Measurements from ENCODE around the gene ATP1A4. TPM values are rescaled to one million over a fixed set of nuclear protein-coding genes. Genes with fewer than 3 reads are reported as not detected.
"Not testable (repeated sequence)": the region's sequence is repeated elsewhere in the genome, so short reads cannot be mapped to it uniquely, and the experiment has no call there.

Gene ATP1A4
- polyA plus RNA-seq, 3 donors, result 1.00 to 16.0 TPM; not detected in 1

- Mint-ChIP-seq H3K36me3 (no peaks in the 10 kb centered on the region), H3K27ac (no peak overlapping the region), H3K9me3 (peaks cover 0 to 2% (median 0%) of the 10 kb centered on the region in 7 donors), H3K27me3 (ENCODE audit: low read depth in 3 of 3) (peaks cover 3 to 7% (median 4%) of the 10 kb centered on the region in 3 donors), H3K4me3 (no peak overlapping the region), H3K4me1 (no peaks in the 10 kb centered on the region)
- Histone ChIP-seq H3K4me1 (ENCODE audit: control insufficient read depth in 1 of 2, insufficient read depth in 2 of 2, low read length in 2 of 2) (no peaks in the 10 kb centered on the region), H3K9me3 (replicated peaks in 1 of 2; ENCODE audit: control insufficient read depth in 1 of 2, insufficient read depth in 1 of 2, low read length in 2 of 2) (no peaks in the 10 kb centered on the region), H3K79me2 (ENCODE audit: insufficient read depth, low read length) (no peaks in the 10 kb centered on the region), H3K36me3 (replicated peaks in 1 of 2; ENCODE audit: control insufficient read depth in 1 of 2, insufficient read depth in 2 of 2, low read length in 2 of 2) (no peaks in the 10 kb centered on the region), H3K4me2 (replicated peaks; ENCODE audit: extremely low read depth, low read length, poor library complexity, severe bottlenecking) (no peak overlapping the region), H4K20me1 (ENCODE audit: insufficient read depth, low read length) (no peaks in the 10 kb centered on the region), H3K9ac (ENCODE audit: insufficient read depth, low read length, poor library complexity, severe bottlenecking) (no peak overlapping the region), H3K4me3 (replicated peaks in 1 of 3; ENCODE audit: low read depth in 2 of 3, low read length in 3 of 3) (no peak overlapping the region), H3K27me3 (ENCODE audit: control insufficient read depth in 2 of 2, insufficient read depth in 2 of 2, low read length in 2 of 2) (no peaks in the 10 kb centered on the region), H2AFZ (ENCODE audit: insufficient read depth, low read depth, low read length, poor library complexity, severe bottlenecking) (no peak overlapping the region), H3K27ac (ENCODE audit: low read depth in 1 of 2, low read length in 2 of 2) (no peak overlapping the region)
- TF ChIP-seq CTCF (IDR thresholded peaks at IDR 0.05), result no peak
- no CpG with 5 or more reads among the region's 8 CpGs for WGBS (ENCODE audit: insufficient coverage)
- intact Hi-C loops (cut with micrococcal nuclease), result no loop called here
- DNase-seq, result no peak
Measured at GRCh38 chr1:160124705-160125478, 26.5 kb upstream of the ATP1A4 start.

- Histone ChIP-seq H2AFZ (ENCODE audit: insufficient read depth, low read depth, low read length, poor library complexity, severe bottlenecking) (no peak overlapping the region), H3K27ac (ENCODE audit: low read depth in 1 of 2, low read length in 2 of 2) (no peak overlapping the region), H3K4me3 (replicated peaks in 1 of 3; ENCODE audit: low read depth in 2 of 3, low read length in 3 of 3) (no peak overlapping the region), H4K20me1 (ENCODE audit: insufficient read depth, low read length) (no peaks in the 10 kb centered on the region), H3K9ac (ENCODE audit: insufficient read depth, low read length, poor library complexity, severe bottlenecking) (no peak overlapping the region), H3K4me2 (replicated peaks; ENCODE audit: extremely low read depth, low read length, poor library complexity, severe bottlenecking) (no peak overlapping the region), H3K27me3 (ENCODE audit: control insufficient read depth in 2 of 2, insufficient read depth in 2 of 2, low read length in 2 of 2) (no peaks in the 10 kb centered on the region), H3K36me3 (replicated peaks in 1 of 2; ENCODE audit: control insufficient read depth in 1 of 2, insufficient read depth in 2 of 2, low read length in 2 of 2) (no peaks in the 10 kb centered on the region), H3K79me2 (ENCODE audit: insufficient read depth, low read length) (no peaks in the 10 kb centered on the region), H3K4me1 (ENCODE audit: control insufficient read depth in 1 of 2, insufficient read depth in 2 of 2, low read length in 2 of 2) (no peaks in the 10 kb centered on the region), H3K9me3 (replicated peaks in 1 of 2; ENCODE audit: control insufficient read depth in 1 of 2, insufficient read depth in 1 of 2, low read length in 2 of 2) (no peaks in the 10 kb centered on the region)
- intact Hi-C loops (cut with micrococcal nuclease), result no loop called here
- Mint-ChIP-seq H3K4me3 (no peak overlapping the region), H3K36me3 (no peaks in the 10 kb centered on the region), H3K27me3 (ENCODE audit: low read depth in 3 of 3) (peaks cover 3 to 8% (median 5%) of the 10 kb centered on the region in 3 donors), H3K27ac (no peak overlapping the region), H3K9me3 (peaks cover 0 to 2% (median 0%) of the 10 kb centered on the region in 7 donors), H3K4me1 (no peaks in the 10 kb centered on the region)
- no peak for TF ChIP-seq CTCF (IDR thresholded peaks at IDR 0.05)
- no peak for DNase-seq
- WGBS (ENCODE audit: insufficient coverage), result no CpG with 5 or more reads among the region's 1 CpG
Measured at GRCh38 chr1:160125746-160126145, 25.7 kb upstream of the ATP1A4 start.

GRCh38 chr1:160126342-160126741 is 25.1 kb upstream of the ATP1A4 start:
- H3K36me3 Mint-ChIP-seq; H3K4me2 ChIP-seq (replicated peaks; ENCODE audit: extremely low read depth, low read length, poor library complexity, severe bottlenecking); H3K27ac Mint-ChIP-seq; H3K79me2 ChIP-seq (ENCODE audit: insufficient read depth, low read length); H3K9ac ChIP-seq (ENCODE audit: insufficient read depth, low read length, poor library complexity, severe bottlenecking); H3K4me3 ChIP-seq (replicated peaks in 1 of 3; ENCODE audit: low read depth in 2 of 3, low read length in 3 of 3); H3K27ac ChIP-seq (ENCODE audit: low read depth in 1 of 2, low read length in 2 of 2); H3K9me3 ChIP-seq (replicated peaks in 1 of 2; ENCODE audit: control insufficient read depth in 1 of 2, insufficient read depth in 1 of 2, low read length in 2 of 2); intact Hi-C loops (cut with micrococcal nuclease); H3K4me3 Mint-ChIP-seq; H3K4me1 ChIP-seq (ENCODE audit: control insufficient read depth in 1 of 2, insufficient read depth in 2 of 2, low read length in 2 of 2); DNase-seq; H3K27me3 ChIP-seq (ENCODE audit: control insufficient read depth in 2 of 2, insufficient read depth in 2 of 2, low read length in 2 of 2); H2AFZ ChIP-seq (ENCODE audit: insufficient read depth, low read depth, low read length, poor library complexity, severe bottlenecking); H4K20me1 ChIP-seq (ENCODE audit: insufficient read depth, low read length); H3K36me3 ChIP-seq (replicated peaks in 1 of 2; ENCODE audit: control insufficient read depth in 1 of 2, insufficient read depth in 2 of 2, low read length in 2 of 2); H3K4me1 Mint-ChIP-seq; H3K27me3 Mint-ChIP-seq (ENCODE audit: low read depth in 3 of 3); H3K9me3 Mint-ChIP-seq: not testable (repeated sequence)
- WGBS (ENCODE audit: insufficient coverage), result no CpG with 5 or more reads among the region's 4 CpGs
